IMR-90 (cell line): Measurements from ENCODE around the gene TOR1AIP2.

Source experiments
- CEBPB ChIP-seq: IDR thresholded peaks from 2 replicates; pipeline ENCODE4 v1.6.1; 2012; ENCODE audit warnings: low read depth, low read length, improper control_type of control experiment
- FOS ChIP-seq: fragments of 150-350 bp; IDR thresholded peaks from 2 replicates; pipeline ENCODE4 v1.6.1; 2016; ENCODE audit warnings: low read depth, low read length
- MXI1 ChIP-seq: IDR thresholded peaks from 2 replicates; pipeline ENCODE4 v1.6.1; 2012; ENCODE audit warnings: low read depth, mild to moderate bottlenecking, low read length, moderate library complexity, borderline replicate concordance
- NFE2L2 ChIP-seq: fragments of 150-350 bp; IDR thresholded peaks from 2 replicates; pipeline ENCODE4 v1.6.1; 2016; ENCODE audit warnings: low read depth, mild to moderate bottlenecking, low read length
- POLR2A ChIP-seq: IDR thresholded peaks from 2 replicates; pipeline ENCODE4 v1.6.1; 2012; ENCODE audit warnings: mild to moderate bottlenecking, low read depth, low read length
- RAD21 ChIP-seq: IDR thresholded peaks from 2 replicates; pipeline ENCODE4 v1.6.1; 2012; ENCODE audit warnings: low read length, improper control_type of control experiment
- RFX5 ChIP-seq: IDR thresholded peaks from 2 replicates; pipeline ENCODE4 v1.8.0; 2012; ENCODE audit warnings: low read depth, mild to moderate bottlenecking, low read length, moderate library complexity
- TF ChIP-seq, protein P1 (sequence below): conservative IDR thresholded peaks from 2 replicates; pipeline ENCODE4 v1.5.1; 2012; ENCODE audit warnings: mild to moderate bottlenecking, low read depth, low read length, improper control_type of control experiment

DNA sequence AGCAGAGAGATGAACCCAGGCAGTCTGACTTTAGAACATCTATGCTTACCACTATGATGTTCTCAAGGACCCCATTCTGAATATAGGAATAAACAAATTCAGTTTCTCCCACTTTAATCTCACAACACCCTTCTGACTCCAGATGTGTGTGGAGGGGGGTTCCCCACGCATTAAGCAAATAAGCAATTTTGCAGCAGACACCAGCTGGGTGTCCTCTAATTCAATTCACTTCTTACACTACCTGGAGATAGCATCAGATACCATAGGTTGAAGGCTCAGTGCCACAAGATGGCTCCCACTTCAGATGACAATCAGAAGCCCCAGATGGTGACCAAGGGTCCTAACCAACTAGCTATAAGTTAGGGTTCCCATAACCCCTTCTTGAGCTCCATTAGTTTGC, 46.7 kb upstream of the TOR1AIP2 start:
- TF ChIP-seq, protein P1, sequence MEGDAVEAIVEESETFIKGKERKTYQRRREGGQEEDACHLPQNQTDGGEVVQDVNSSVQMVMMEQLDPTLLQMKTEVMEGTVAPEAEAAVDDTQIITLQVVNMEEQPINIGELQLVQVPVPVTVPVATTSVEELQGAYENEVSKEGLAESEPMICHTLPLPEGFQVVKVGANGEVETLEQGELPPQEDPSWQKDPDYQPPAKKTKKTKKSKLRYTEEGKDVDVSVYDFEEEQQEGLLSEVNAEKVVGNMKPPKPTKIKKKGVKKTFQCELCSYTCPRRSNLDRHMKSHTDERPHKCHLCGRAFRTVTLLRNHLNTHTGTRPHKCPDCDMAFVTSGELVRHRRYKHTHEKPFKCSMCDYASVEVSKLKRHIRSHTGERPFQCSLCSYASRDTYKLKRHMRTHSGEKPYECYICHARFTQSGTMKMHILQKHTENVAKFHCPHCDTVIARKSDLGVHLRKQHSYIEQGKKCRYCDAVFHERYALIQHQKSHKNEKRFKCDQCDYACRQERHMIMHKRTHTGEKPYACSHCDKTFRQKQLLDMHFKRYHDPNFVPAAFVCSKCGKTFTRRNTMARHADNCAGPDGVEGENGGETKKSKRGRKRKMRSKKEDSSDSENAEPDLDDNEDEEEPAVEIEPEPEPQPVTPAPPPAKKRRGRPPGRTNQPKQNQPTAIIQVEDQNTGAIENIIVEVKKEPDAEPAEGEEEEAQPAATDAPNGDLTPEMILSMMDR, result no peak
- TF ChIP-seq NFE2L2 (no peak), POLR2A (no peak), MXI1 (no peak), RFX5 (no peak), FOS (no peak), CEBPB (no peak), RAD21 (no peak)
